Endothelial cell of umbilical vein (primary cell): ENCODE measurements around the gene SPATA32. TPM values are rescaled to one million over a fixed set of nuclear protein-coding genes. Genes with fewer than 3 reads are reported as not detected.

Source experiments
- BruUV-seq: library from RNA; stranded (reverse); fragments of 400-500 nt; replicated peaks from 2 replicates; lab custom pipeline; 2021; lab: Mats Ljungman, UMichigan
- CTCF ChIA-PET: fragments of 300-600, 350-600 bp; sonication (Branson Sonifier 250); formaldehyde crosslinking; loops from one replicate; lab custom pipeline; 2021; ENCODE audit warnings: antibody characterized with exemption, inconsistent platforms; lab: Charles Lee
- POLR2A ChIA-PET: fragments of 300-600, 350-600 bp; sonication (Branson Sonifier 250); formaldehyde crosslinking; loops from one replicate; lab custom pipeline; 2021; ENCODE audit warnings: antibody characterized with exemption, inconsistent platforms; lab: Charles Lee
- DNase-seq: peaks from one replicate; pipeline ENCODE4 v3.0.0-alpha.2; 2011; ENCODE audit warnings: low read depth, low spot score
- FAIRE-seq: peaks from 2 replicates; lab custom pipeline; 2011; peaks lifted over from hg19 to GRCh38; lab: Jason Lieb, UNC
- H2AFZ ChIP-seq: 2 replicates; pipeline ENCODE4 v1.6.0; 2012; ENCODE audit warnings: low read depth, low read length, control low read depth, inconsistent platforms
- H3K27ac ChIP-seq: 2 replicates; pipeline ENCODE4 v1.5.1; 2011; ENCODE audit warnings: low read depth, mild to moderate bottlenecking, control low read depth, low read length, moderate library complexity; ENCODE audit not compliant: insufficient read depth
- H3K27me3 ChIP-seq, 2 experiments: 2 replicates each; pipeline versions ENCODE4 v1.6.0 to v1.6.1; 2011; ENCODE audit warnings: low read length in 2 of 2, mixed read lengths in 1 of 2; ENCODE audit not compliant: control insufficient read depth in 2 of 2, insufficient read depth in 2 of 2
- H3K36me3 ChIP-seq, 2 experiments: 2 replicates in 1 of 2; 3 replicates in 1 of 2; pipeline ENCODE4 v1.5.1; 2011; ENCODE audit warnings: low read length in 2 of 2, mild to moderate bottlenecking in 1 of 2, moderate library complexity in 1 of 2; ENCODE audit not compliant: control insufficient read depth in 2 of 2, insufficient read depth in 2 of 2; ENCODE audit errors: extremely low read depth in 1 of 2
- H3K4me1 ChIP-seq: 3 replicates; pipeline ENCODE4 v1.5.1; 2011; ENCODE audit warnings: mild to moderate bottlenecking, low read length; ENCODE audit not compliant: control insufficient read depth, insufficient read depth; ENCODE audit errors: extremely low read depth
- H3K4me2 ChIP-seq: 2 replicates; pipeline ENCODE4 v1.6.1; 2011; ENCODE audit warnings: low read length, control low read depth, mixed read lengths; ENCODE audit not compliant: insufficient read depth
- H3K4me3 ChIP-seq, 3 experiments: fragments of 200-600 bp in 1 of 3; sonication (generic), shearing (Covaris generic) in 1 of 3; replicated peaks in 1 of 3; 2 replicates each; pipeline ENCODE4 v1.5.1; 2011 to 2016; ENCODE audit warnings: control low read depth in 3 of 3, low read length in 3 of 3, mild to moderate bottlenecking in 2 of 3, inconsistent platforms in 1 of 3, low read depth in 1 of 3, moderate library complexity in 1 of 3; ENCODE audit not compliant: insufficient read depth in 1 of 3
- H3K79me2 ChIP-seq: 2 replicates; pipeline ENCODE4 v1.6.0; 2012; ENCODE audit warnings: low read length, inconsistent platforms; ENCODE audit not compliant: control insufficient read depth, insufficient read depth
- H3K9ac ChIP-seq: replicated peaks from 2 replicates; pipeline ENCODE3; 2011; ENCODE audit warnings: low read length, control low read depth; ENCODE audit not compliant: insufficient read depth; ENCODE audit errors: extremely low read depth
- H3K9me1 ChIP-seq: replicated peaks from 3 replicates; pipeline ENCODE4 v1.6.0; 2011; ENCODE audit warnings: mild to moderate bottlenecking, low read length; ENCODE audit not compliant: control insufficient read depth, insufficient read depth; ENCODE audit errors: extremely low read depth
- H3K9me3 ChIP-seq: replicated peaks from 2 replicates; pipeline ENCODE4 v1.5.1; 2012; ENCODE audit warnings: low read length, inconsistent platforms; ENCODE audit not compliant: control insufficient read depth, insufficient read depth
- H4K20me1 ChIP-seq: replicated peaks from 2 replicates; pipeline ENCODE3; 2011; ENCODE audit warnings: mild to moderate bottlenecking, low read length; ENCODE audit not compliant: control insufficient read depth, insufficient read depth; ENCODE audit errors: extremely low read depth
- EZH2 ChIP-seq: IDR thresholded peaks from 2 replicates; pipeline ENCODE4 v1.6.1; 2012; ENCODE audit warnings: borderline replicate concordance, low read depth, mild to moderate bottlenecking, moderate library complexity, low read length, inconsistent platforms; ENCODE audit not compliant: severe bottlenecking
- FOS ChIP-seq: IDR thresholded peaks from 2 replicates; pipeline ENCODE4 v1.6.1; 2011; ENCODE audit warnings: mild to moderate bottlenecking, low read length, moderate library complexity, borderline replicate concordance; ENCODE audit not compliant: insufficient read depth
- GATA2 ChIP-seq: IDR thresholded peaks from 2 replicates; pipeline ENCODE4 v1.7.0; 2011; ENCODE audit warnings: low read depth, mild to moderate bottlenecking, moderate library complexity, mixed read lengths, low read length; ENCODE audit not compliant: insufficient read length, insufficient read depth
- JUN ChIP-seq: IDR thresholded peaks from 2 replicates; pipeline ENCODE4 v1.6.1; 2011; ENCODE audit warnings: borderline replicate concordance, low read depth; ENCODE audit not compliant: insufficient read length, insufficient read depth
- MYC ChIP-seq: IDR thresholded peaks from one replicate; pipeline ENCODE4 v1.6.1; 2011; ENCODE audit warnings: mild to moderate bottlenecking, low read depth, low read length
- POLR2A ChIP-seq: IDR thresholded peaks from 2 replicates; pipeline ENCODE4 v1.6.1; 2012; ENCODE audit warnings: low read depth, mild to moderate bottlenecking, control low read depth, low read length
- dilution Hi-C: fragments of 300-500 bp; cut with MboI; formaldehyde crosslinking; loops from one replicate; pipeline ENCODE4 v1.15.0; 2019; ENCODE audit warnings: low sequenced_read_pairs; ENCODE audit not compliant: extremely low pct_ligation_motif_present
- intact Hi-C: fragments of 100-400 bp; cut with micrococcal nuclease; formaldehyde crosslinking; loops from one replicate; pipeline ENCODE4 v1.10.0; 2022
- polyA plus RNA-seq, 4 experiments: library from polyadenylated mRNA; depleted of rRNA in 3 of 4; stranded (reverse) in 3 of 4; unstranded in 1 of 4; fragments of >200 nt; gene quantifications; 2 replicates each; pipeline versions ENCODE4 v1.2.1 to v1.2.3, GENCODE V29; 2011 to 2012; ENCODE audit warnings: missing spikeins in 1 of 4
- total RNA-seq: library from RNA; stranded (reverse); gene quantifications from 2 replicates; pipeline ENCODE4 v1.2.3, GENCODE V29; 2021
- TF ChIP-seq, protein P1 (sequence below): IDR thresholded peaks from 2 replicates; pipeline ENCODE4 v1.6.1; 2011; ENCODE audit not compliant: insufficient read depth, insufficient read length
- TF ChIP-seq, protein P2 (sequence below), 2 donors: IDR thresholded peaks; 1 replicate in 1 of 2; 2 replicates in 1 of 2; pipeline ENCODE4 v1.5.1; 2011; ENCODE audit warnings: low read length in 2 of 2, mild to moderate bottlenecking in 2 of 2, moderate library complexity in 2 of 2, control low read depth in 1 of 2, inconsistent platforms in 1 of 2, low read depth in 1 of 2; ENCODE audit not compliant: insufficient read depth in 1 of 2; ENCODE audit errors: extremely low read depth in 1 of 2

Gene SPATA32
- total and polyA plus RNA-seq, 2 donors (not counting 3 experiments of a cell fraction or from before 2014, with no cell fraction given), result not detected

DNA sequence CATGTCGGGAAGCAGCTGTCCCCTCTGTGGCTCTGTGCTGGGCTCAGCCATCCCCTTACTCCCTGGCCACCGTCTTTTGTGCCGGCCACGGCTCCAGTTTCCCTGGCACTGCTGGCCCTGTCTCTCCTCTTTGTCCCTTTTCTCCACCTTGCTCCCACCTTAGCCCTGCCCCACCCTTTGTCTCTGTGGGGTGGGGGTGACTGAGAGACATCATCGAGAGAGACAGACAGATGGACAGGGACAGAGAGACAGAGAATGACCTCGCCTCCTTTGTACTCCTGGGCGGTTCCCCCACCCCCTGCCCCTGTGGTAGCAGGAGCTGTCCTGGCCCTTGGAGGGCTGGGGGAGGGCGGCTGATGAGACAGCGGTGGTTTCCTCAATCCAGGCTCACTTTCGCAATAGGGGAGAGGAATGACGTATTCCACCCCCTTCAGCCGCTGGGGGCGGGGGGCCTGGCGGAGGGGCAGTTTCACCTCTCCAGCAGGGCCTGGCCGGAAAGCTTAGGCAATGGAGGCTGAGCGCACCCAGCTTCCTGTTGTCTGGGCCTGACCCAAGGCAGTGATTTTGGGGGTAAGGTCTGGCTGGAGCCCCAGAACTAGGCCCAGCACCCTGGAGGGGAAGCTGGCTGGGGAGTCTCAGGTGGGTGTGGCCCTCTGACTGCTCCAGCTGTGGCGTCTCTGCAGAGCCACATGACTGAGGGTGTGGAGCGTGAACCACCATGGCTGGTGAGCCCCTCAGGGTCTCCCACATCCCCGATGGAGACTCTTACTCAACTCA is 32.9 kb downstream of the SPATA32 start:
- DNase-seq, result no peak
- intact Hi-C loops (no loop called here), dilution Hi-C loops (no loop called here)
- TF ChIP-seq JUN (no peak), MYC (no peak), POLR2A (no peak), EZH2 (no peak)
- Histone ChIP-seq H3K9me3 (no peaks in the 10 kb centered on the region), H3K4me1 (peaks cover 8% of the 10 kb centered on the region), H3K36me3 (no peaks in the 10 kb centered on the region), H2AFZ (no peak overlapping the region), H3K27me3 (no peaks in the 10 kb centered on the region), H3K4me3 (no peak overlapping the region), H3K4me2 (no peak overlapping the region), H3K79me2 (no peaks in the 10 kb centered on the region), H3K9me1 (no peaks in the 10 kb centered on the region), H3K9ac (no peak overlapping the region), H4K20me1 (no peaks in the 10 kb centered on the region), H3K27ac (no peak overlapping the region)
- POLR2A ChIA-PET, result no interaction called here
- no TSS peak for BruUV-seq
- no peak for FAIRE-seq
- CTCF ChIA-PET, result interaction anchor here (1.1 to 6.6 kb wide), 3 partner anchors 10 to 156 kb away, joined by 3 to 93 read pairs (median 8); partner anchors contain the start of genes ACBD4 and FMNL1

GRCh38 chr17:45227926-45228762 is 33.8 kb downstream of the SPATA32 start:
- no peak for FAIRE-seq
- Histone ChIP-seq H3K9me1 (no peaks in the 10 kb centered on the region), H3K9ac (no peak overlapping the region), H3K27ac (no peak overlapping the region), H3K36me3 (no peaks in the 10 kb centered on the region), H3K4me3 (no peak overlapping the region), H4K20me1 (no peaks in the 10 kb centered on the region), H3K79me2 (no peaks in the 10 kb centered on the region), H3K4me1 (peaks cover 8% of the 10 kb centered on the region), H3K9me3 (no peaks in the 10 kb centered on the region), H2AFZ (no peak overlapping the region), H3K4me2 (no peak overlapping the region), H3K27me3 (peaks cover 0 to under 1% of the 10 kb centered on the region in 2 experiments)
- no peak for DNase-seq
- CTCF ChIA-PET, result interaction anchor here (1.1 to 6.6 kb wide), 3 partner anchors 9 to 157 kb away, joined by 3 to 93 read pairs (median 8); partner anchors contain the start of genes ACBD4 and FMNL1
- dilution Hi-C loops (no loop called here), intact Hi-C loops (no loop called here)
- POLR2A ChIA-PET, result no interaction called here
- no TSS peak for BruUV-seq
- TF ChIP-seq GATA2, result no peak
- TF ChIP-seq, protein P1, sequence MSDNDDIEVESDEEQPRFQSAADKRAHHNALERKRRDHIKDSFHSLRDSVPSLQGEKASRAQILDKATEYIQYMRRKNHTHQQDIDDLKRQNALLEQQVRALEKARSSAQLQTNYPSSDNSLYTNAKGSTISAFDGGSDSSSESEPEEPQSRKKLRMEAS, result no peak
- TF ChIP-seq FOS, result no peak
- TF ChIP-seq, protein P2, sequence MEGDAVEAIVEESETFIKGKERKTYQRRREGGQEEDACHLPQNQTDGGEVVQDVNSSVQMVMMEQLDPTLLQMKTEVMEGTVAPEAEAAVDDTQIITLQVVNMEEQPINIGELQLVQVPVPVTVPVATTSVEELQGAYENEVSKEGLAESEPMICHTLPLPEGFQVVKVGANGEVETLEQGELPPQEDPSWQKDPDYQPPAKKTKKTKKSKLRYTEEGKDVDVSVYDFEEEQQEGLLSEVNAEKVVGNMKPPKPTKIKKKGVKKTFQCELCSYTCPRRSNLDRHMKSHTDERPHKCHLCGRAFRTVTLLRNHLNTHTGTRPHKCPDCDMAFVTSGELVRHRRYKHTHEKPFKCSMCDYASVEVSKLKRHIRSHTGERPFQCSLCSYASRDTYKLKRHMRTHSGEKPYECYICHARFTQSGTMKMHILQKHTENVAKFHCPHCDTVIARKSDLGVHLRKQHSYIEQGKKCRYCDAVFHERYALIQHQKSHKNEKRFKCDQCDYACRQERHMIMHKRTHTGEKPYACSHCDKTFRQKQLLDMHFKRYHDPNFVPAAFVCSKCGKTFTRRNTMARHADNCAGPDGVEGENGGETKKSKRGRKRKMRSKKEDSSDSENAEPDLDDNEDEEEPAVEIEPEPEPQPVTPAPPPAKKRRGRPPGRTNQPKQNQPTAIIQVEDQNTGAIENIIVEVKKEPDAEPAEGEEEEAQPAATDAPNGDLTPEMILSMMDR (IDR thresholded peaks at IDR 0.05; ENCODE audit: extremely low read depth in 1 of 2, insufficient read depth in 1 of 2, low read depth in 1 of 2, low read length in 2 of 2), result no peak
- no peak for TF ChIP-seq POLR2A
- no peak for TF ChIP-seq JUN
